GM19455 (cell line): Measurements from ENCODE around the gene TBL1X.

Experiments
- ATAC-seq: cut with Tn5 transposase; IDR thresholded peaks from one replicate; pipeline ENCODE4 v1.9.1; 2021; ENCODE audit not compliant: unreplicated experiment

Gene TBL1X

GRCh38 chrX:9619133-9619532 is 154.3 kb downstream of the TBL1X start:
- no peak for ATAC-seq

- ATAC-seq: no peak
These were observed 154.7 kb downstream of the TBL1X start for GRCh38 chrX:9619581-9619980.

- no peak for ATAC-seq
These were observed 157.3 kb downstream of the TBL1X start for GRCh38 chrX:9622128-9622527.

GRCh38 chrX:9626379-9626778 is 161.5 kb downstream of the TBL1X start:
- no peak for ATAC-seq

GRCh38 chrX:9627922-9628321 is 163.1 kb downstream of the TBL1X start:
- no peak for ATAC-seq

- no peak for ATAC-seq
These were observed 164.1 kb downstream of the TBL1X start for GRCh38 chrX:9628779-9629493.

GRCh38 chrX:9634551-9634950 is 169.7 kb downstream of the TBL1X start:
- ATAC-seq: no peak

GRCh38 chrX:9635368-9635767 is 170.5 kb downstream of the TBL1X start:
- ATAC-seq: no peak

GRCh38 chrX:9635803-9636202 is 170.9 kb downstream of the TBL1X start:
- ATAC-seq: no peak

GRCh38 chrX:9638871-9639270 is 174.0 kb downstream of the TBL1X start:
- ATAC-seq: no peak

GRCh38 chrX:9642270-9642995 is 177.6 kb downstream of the TBL1X start:
- no peak for ATAC-seq

GRCh38 chrX:9643807-9644206 is 178.9 kb downstream of the TBL1X start:
- ATAC-seq: no peak

- peak; percentile 68 for ATAC-seq
These were observed 179.5 kb downstream of the TBL1X start for GRCh38 chrX:9644335-9644734.

- no peak for ATAC-seq
These were observed 181.8 kb downstream of the TBL1X start for GRCh38 chrX:9646471-9647224.

GRCh38 chrX:9647431-9647830 is 182.6 kb downstream of the TBL1X start:
- no peak for ATAC-seq

GRCh38 chrX:9650091-9650490 is 185.2 kb downstream of the TBL1X start:
- no peak for ATAC-seq

GRCh38 chrX:9651737-9652136 is 186.9 kb downstream of the TBL1X start:
- no peak for ATAC-seq

GRCh38 chrX:9654929-9655328 is 190.1 kb downstream of the TBL1X start:
- ATAC-seq: no peak

- ATAC-seq: no peak
These were observed 191.4 kb downstream of the TBL1X start for GRCh38 chrX:9656277-9656676.

- ATAC-seq: no peak
These were observed 192.0 kb downstream of the TBL1X start for GRCh38 chrX:9656871-9657270.

- ATAC-seq: no peak
These were observed 192.9 kb downstream of the TBL1X start for GRCh38 chrX:9657590-9658256.
